GM19023 (cell line): ENCODE measurements around the gene CHD6.

ENCODE experiments used
- ATAC-seq: cut with Tn5 transposase; IDR thresholded peaks from one replicate; pipeline ENCODE4 v1.9.1; 2021; ENCODE audit warnings: mild to moderate bottlenecking, moderate library complexity; ENCODE audit not compliant: unreplicated experiment

Gene CHD6

DNA sequence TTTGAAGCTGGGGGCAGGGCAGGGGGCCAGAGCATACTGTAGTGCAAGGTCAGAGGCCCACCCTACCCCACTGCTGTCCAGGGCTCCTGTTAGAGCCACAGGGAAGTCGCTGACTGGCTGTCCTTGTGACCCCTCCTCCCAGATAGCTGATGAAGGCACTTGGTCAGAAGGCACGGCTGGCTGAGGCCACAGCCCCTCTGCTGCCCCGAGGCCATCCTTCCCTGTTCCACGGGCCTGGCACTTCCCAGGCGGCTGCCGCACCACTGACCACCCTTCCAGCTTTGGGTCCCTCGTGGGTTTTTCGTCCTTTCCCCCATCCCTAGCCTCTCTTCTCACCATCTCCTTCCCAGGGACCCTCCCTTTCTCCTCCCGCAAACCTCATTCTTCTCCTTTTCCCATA lies 242.3 kb downstream of the CHD6 start:
- no peak for ATAC-seq

DNA sequence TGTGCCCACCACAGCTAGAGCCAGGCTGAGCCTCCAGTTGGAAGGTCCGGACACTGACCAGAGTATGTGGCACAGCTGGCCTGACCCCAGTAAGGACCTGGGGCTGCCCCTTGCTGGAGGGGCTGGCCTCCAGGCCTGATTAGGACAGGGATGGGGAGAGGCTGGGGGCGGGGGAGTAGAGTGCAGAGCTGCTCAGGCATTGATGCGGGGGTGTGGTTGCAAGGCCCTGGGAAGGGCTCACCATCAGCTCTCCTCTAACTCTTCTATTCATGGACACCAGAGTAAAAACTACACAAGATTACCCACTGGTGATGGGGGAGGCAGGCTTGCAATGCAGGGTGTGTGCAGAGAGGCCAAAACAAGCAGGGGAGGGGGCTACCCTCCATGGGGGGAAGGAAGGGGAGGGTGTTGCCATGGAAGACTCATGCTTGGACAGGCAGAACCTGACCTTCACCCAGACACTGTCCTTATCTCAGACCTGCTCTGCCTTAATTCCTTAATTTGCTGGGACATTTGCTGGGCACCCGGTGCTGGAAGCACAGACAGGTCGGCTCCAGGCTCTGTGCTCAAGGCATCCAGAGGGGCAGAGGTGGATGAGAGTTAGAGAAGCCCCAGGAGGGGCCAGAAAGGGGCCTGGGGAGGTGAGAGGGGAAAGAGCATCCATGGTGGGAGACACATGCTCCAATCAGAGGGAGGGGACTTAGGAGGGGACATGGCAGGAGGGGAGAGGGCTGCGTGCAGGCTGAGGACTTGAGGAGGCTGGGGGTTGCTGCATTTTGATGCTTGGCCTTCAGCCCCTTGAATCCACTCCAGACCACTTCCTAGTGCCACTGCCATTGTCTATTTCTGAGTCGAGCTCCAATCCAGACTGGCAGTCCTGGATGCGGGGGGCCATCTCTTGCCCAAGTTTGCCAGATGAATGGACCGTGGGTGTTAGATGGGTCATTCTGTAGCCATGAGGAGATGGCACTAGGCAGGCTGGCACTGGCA lies 244.0 kb downstream of the CHD6 start:
- no peak for ATAC-seq

DNA sequence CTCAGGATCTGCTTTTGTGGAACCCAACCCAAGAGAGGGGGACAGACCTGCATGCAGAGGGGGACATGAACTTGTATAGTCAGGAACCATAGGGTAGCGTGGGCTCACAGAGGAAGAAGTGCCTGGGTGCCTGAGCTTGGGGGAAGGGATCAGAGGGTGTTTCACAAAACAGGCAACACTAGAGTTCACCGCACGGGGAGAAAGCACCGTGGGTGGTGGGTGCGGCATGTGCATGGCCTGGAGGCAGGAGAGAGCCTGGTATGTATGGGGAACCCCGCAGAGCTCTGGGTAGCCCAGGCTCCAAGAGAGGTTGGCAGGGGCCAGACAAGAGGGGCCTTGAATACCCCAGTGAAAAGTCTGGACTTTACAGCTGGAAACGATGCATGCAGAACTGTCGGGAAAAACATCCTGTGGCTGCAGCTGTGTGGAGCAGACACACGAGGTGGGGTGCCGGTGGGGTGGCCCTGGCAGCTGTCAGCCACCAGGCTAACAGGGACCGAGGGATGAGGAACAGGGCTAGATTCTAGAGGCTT lies 244.9 kb downstream of the CHD6 start:
- no peak for ATAC-seq

DNA sequence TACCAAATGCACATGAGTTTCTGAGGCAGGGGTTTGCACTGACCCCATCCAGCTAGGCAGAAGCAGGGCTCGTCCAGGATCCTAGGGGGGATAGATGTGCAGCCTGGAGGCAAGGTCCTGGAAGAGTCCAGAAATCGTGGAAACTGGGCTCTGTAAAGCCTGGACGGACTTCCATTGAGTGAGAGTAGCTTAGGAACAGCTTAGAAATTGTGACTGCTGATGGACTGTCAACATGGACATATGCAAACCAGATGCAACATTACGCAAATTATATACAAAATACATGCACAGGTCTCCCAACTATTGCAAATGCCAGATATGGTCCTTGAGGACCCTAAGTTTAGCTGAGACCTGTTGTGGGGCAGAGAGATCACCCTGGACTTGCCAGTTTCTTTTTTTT lies 246.8 kb downstream of the CHD6 start:
- no peak for ATAC-seq

DNA sequence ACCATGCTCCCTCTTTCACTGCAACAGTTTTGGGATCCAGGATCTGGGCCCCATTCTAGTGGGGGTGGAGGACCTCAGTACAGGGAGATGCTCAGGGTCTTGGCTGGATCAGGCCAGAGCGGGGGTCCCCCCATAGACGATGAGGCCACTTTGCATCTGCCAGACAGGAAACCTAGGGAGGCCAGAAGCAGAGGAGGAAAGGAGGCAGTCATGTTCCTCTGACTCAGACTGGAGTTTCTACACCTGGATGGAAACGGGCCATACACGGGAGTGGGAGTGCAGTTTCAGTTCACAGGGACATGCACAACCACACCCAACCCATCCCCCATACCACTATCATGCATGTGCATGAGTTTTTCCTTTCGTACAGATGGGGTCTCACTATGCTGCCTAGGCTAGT lies 248.0 kb downstream of the CHD6 start:
- ATAC-seq, result no peak

DNA sequence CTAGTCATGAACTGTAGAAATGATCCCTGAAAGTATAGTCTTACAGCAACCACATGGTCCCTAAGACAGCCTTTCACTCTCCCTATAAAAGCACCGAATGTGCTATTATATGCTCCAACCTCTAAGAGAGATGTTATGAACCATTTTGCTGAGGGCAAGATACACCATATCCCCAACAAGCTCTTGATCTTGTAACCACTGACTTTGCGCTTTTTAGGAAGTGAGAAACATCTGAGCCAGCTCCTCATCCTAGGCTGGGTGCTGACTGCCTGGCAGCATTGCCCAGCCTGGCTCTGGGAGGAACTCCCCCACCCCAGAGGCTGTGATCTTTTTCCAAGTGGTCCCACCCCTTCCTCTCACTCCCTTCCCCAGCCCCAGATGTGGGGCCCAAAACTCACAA lies 248.5 kb downstream of the CHD6 start:
- ATAC-seq, result no peak

DNA sequence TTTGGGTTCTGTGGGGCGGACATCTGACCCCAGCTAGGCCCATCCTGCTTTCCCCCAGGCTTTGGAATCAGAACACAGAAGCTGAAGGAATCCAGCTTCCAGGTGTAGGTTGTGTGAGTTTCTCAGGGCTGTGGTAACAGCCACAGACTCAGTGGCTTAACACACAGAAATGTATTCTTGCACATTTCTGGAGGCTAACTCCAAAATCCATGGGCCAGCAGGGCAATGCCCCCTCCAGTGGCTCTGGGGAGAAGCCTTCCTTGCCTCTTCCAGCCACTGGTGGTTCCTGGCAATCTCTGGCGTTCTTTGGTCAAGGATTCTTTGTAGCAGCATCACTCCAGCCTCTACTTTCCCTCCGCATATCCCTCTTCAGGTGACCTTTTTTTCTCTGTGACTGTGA lies 250.2 kb downstream of the CHD6 start:
- no peak for ATAC-seq

DNA sequence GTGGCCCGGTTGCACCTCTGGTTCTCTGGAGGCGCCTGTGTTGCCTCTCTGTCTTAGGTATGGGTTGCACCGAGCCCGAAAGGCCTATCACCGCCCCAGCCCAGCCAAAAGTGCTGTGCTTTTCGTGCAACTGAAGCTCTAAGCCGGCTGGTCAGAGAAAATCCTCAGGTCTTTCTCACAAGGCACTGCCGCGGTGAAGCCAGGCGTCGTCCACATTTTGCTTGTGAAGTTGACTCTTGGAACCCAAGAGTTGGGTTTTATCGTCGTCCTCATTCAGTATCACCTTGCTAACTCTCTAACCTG lies 250.8 kb downstream of the CHD6 start:
- ATAC-seq, result no peak

DNA sequence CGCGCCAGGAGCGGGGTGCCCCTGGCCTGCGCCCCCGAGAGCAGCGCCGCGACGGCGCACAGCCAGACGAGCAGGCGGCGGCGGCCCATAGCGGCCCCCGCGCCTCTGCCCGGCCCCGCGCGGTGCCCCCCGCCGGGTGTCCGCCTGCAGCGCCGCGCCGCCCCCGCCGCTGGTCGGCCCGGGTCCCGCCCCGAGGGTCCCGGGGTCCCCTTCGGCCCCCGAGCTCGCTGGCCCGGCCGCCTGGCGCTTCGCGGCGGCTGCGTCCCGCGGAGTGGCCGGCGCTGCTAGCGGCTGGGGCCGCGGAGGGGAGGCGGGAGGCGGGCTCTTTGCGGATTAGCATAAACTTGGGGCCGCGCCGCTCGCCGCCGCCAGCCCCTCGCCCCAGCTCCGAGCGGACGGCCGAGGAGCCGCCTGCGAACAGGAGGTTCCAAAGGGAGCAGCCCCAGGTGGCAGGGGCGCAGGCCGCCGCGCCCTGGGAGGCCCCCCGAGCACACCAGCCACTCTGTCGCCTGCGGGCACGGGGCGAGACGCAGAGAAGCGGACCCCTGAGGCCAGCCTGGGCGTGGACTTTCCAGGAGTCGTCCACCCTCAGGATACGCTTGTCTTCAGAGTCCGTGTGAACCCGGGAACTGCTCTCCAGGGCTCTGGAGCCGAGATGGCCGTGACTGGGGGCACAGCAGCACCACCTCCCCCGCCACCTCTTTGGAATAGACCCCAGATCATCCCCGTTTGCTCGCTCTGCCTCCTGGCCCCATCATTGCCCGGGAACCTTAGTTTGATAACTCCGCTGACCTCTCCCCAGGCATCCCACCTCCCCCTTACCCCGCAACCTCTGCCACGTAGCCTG lies 251.4 kb downstream of the CHD6 start, which contains the start of gene EMILIN3:
Gene EMILIN3, minus strand, starts transcription at position 273 of the 847 bp plus-strand sequence. Its CDS starts 184 bp downstream, at position 89.
- ATAC-seq, result no peak

DNA sequence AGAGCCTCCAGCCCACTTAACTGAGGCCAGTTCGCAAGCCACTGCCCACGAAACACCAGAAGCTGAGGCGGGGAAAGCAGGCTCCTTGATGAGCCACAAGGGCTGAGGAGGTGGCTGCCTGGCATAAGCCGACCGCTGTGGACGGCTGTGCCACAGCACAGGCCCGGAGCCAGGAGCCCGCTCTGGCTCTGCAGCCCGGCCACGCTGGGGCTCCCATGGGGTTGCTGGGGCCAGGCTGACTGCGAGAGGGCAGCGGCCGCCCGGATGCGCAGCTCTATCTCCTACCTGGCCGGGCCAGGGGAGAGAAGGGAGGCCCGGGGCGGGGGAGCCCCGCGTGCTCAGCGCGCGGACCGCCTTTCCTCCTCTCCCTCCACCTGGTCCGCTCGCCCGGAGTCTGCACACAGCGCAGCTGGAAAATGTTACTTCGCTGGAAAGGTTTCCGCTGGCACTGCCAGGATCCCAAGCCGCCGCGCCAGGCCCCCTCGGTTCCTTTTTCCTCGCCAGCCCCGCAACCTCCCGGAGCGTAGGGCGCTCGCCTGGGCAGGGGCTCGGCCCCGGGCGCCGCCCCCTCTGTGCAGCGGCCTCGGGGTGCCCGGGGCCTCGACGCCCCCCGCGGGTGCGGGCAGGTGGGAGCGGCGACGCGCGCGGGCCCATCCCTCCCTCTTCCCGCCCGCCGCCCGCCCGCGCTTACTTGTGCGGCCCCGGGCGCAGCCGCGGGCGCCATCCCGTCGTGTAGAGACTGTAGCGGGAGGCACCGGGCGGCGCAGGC lies 252.2 kb downstream of the CHD6 start:
- ATAC-seq, result no peak

DNA sequence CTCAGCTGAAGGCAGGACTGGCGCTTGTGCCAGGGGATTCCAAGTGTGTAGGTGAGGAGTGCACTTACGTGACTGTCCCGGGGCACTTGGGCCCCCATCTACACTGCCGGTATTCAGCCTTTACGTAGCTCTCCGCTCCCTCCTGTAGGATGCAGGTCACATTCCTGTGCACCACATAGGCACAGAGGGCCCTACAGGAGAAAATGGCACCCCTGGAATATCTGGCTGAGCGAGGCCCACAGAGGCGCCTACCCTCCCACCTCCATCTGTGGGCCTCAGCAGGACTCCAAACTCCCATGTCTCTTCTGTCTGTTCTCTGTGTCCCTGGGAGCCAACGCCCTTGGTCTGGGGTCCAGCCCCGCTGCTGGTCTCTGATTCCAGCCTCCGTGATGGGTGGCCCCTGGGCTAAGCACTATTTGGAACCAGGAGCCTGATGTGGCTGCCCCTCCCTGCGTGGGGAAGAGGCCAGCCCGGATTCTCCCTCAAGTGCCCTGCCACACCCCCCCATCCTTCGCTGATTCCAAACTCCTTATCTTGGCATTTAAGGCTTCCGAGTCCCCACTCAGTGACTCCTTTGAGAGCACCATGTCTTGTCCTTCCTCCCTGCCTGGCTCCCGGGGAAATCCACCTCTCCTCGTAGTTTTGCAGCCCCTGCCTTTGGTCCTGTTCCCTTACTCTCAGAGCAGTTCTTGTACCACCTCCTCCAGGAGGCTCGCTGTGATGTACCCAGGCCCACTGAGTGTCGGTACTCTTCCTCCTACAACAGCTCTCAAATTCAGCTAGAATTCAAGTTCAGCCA lies 253.0 kb downstream of the CHD6 start:
- no peak for ATAC-seq

DNA sequence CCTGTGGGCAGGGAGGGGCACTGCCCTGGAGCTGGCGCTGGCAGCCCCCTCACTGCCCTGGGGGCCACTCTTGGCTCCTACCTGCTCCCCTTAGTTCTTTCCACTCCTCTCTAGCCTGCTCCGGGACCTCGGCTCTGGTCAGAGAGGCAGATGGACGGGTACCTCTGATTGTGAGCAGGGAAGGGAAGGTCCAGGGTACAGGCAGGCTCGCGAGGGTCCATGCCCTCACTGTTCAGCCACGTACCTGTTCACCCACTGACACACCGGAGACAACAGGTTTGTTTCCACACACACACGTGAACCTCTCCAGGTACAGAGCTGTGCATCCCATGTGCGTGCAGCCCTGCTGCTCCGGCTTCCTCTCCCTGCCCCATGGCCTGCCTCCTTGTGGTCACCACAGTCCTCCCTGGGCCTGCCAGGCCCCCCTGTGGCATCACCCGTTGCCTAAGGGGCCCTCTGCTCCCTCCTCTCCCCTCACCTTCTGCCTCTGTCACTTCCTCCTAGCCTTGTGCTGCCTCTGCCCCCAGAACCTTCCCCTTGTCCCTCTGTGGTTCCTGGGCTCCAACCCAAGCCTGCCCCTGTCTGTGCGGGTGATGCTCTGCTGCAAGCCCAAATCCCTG lies 253.8 kb downstream of the CHD6 start:
- ATAC-seq, result no peak

DNA sequence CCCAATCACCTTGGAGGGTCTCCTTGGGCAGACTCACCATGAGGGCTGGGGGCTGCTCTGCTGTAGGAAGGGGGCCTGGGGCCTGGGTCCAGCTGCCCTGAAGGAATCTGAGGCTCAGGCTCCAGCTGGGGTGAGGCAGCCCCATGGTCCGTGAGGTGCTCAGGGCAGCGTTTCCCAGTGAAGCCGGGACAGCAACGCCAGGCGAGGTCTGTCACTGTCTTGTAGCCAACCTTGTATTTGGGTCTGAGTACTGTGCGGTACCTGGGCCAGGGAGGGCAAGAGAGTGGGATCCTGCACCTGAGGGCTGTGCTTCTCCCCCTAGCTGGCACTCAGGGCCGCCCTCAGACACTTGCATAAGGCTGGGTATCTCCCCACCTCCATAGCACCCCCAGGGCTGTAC lies 254.6 kb downstream of the CHD6 start:
- ATAC-seq, result no peak

DNA sequence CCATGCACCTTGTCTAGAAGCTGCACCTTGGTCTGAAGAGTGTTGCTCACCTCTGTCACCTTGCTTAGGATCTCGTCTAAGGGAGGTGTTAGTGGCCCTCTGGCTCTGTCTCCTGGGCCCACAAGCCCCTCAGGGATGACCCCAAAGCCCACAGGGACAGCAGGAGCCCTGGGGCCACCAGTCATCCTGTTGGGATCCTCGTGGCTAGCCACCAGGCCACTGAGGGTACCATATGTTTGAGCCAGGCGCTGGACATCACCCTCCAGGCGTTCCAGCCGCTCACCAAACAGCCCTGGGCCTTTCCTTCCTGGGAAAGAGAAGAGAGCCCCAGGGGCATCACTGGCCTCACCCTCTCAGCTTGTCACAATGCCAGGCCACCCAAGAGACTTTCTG lies 255.4 kb downstream of the CHD6 start:
- no peak for ATAC-seq

DNA sequence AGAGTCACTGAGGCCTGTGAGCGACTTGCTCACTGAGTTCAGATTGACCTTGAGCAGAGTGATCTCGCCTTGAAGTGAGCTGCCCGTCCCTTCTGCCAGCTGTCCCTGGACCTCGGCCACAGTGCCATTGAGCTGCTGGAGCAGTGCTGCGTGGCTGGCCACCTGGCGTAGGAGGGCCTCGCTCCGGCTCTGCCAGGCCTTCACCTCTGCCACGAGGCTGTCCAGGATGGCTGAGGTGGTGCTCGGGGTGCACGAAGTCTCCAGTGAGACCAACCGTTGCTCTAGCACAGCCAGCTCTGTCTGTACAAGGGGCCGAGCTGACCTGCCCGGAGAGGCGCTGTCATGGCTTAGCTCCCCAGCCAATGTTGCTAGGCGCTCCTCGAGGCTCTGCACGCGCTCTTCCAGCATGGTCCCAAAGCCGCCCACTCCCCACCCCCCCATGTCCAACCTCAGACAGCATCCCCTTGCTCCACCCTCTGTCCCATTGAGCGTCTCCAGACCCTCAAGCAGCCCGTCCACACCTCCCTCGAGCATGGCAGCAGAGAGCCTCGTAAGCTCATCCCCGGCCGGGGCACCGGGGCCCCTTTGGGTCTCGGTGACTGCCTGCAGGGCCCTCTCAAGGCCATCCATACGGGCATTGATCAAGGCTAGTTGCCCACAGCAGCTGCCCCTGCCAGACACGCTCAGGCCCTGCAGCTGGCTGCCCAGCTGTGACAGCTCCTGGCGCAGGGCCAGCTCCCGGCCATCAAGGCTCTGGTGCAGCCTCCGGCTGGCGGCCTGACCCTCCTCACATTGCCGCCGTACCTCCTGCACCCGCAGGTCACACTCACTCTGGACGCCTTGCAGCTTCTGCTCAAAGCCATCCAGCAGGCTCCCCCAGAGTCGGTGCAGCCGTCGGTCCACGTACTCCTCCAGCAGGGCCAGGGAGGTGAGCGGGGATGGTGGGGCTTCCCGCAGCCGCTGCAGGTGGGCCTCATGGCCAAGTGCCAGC lies 256.1 kb downstream of the CHD6 start:
- no peak for ATAC-seq

DNA sequence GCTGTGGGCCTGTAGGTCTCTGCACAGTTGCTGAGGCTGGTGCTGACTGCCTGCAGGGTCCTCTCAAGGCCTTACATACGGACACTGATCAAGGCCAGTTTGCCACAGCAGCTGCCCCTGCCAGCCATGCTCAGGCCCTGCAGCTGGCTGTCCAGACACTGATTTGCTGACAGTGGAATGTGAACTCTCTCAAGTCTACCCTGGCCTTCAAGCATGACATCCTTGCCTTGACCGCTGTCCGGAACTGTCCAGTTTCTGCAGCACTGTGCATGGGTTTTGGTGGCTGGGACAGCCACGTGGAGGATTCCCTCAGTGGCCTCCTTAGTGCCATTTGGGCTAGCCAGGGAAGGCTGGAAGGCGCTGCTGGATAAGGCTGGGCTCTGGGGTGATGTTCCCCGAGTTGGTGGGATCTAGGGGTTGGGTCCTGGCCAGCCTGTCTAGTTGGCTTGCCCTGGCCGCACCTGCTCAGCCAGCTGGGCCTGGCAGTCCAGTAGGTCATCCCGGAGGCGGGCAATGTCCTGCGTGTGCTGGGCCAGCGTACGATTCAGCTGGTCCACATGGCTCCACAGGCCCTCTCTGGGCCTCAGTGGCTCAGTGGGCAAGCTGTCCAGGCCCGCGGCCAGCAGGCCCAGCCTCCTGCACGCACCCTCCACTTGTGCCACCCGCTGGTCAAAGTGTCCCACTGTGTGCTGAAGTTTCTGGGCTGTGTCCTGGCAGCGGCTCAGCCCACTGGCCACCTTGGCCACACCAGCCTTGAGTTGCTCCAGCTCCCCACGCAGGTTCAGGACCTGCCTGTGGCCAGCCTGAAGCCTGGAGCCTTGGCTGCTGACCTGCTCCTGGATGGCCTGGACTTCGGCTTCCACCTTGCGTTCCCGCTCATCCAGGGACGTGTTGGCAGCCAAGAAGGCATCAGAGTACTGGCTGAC lies 257.1 kb downstream of the CHD6 start:
- no peak for ATAC-seq

DNA sequence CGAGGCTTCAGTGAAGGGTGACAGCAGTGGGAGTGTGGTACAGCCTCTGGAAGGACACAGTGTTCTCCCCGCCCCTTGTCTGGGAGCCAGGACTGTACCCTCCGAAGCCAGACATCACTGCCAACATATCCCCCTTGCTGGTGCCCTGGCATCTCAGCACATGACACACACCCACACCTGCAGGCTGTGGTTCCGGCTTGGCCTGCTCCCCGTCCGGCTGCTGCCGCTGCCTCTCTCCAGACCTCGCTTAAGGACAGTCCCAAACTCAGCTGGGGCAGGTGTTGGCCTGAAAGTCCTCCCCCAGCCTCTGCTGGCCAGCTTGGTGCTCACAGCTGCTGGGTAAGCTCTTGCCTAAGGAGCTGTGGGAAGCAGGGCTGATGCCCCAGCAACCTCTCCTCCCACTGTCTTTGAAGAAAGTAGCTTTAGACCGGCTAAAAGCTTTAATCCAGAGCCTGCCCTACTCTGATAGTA lies 258.6 kb downstream of the CHD6 start:
- ATAC-seq, result no peak
